NCI-H146 (cell line): ENCODE data around the gene LOXL3.
"Not testable (repeated sequence)": the region's sequence is repeated elsewhere in the genome, so short reads cannot be mapped to it uniquely, and the experiment has no call there.

Source experiments
- DNase-seq: peaks from one replicate; lab custom pipeline; 2025; lab: John Stamatoyannopoulos, UW

LOXL3 gene

DNA sequence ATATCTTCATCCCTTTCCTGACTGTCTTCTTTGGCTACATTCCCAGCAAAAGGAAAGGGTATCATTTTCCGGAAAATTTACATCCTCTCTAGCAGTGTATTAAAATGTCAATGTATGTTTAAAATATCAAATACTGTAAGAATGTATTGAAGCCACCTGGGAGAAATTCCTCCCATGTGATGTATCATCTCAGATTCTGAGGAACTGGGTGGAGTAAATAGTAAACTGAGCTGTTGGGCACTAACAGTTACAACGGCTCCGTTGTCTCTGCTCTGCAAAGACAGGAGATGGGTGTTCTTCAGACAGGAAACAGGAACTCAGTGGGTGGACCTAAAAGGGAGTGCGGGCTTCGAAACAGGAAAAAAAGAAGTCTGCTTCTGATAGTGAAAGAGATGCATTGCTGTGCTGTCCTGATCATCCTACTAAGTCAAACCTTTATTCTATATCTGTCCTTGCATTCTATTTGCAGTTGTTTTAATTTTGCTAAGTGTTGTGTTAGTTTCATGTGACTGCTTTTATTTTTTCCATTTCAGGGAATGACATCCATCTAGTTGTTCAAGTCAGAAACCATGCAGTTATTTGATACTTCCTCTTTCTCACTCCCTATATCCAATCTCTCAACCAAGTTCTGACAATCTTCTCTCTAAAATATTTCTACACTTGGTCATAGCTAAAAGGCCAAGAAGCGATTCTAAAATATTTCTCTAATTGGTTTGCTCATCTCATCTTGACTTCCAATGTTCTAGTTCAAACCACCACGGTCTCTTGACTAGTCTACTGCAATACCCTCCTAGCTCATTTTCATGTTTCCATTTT, 20.2 kb upstream of the LOXL3 start:
- no peak for DNase-seq

DNA sequence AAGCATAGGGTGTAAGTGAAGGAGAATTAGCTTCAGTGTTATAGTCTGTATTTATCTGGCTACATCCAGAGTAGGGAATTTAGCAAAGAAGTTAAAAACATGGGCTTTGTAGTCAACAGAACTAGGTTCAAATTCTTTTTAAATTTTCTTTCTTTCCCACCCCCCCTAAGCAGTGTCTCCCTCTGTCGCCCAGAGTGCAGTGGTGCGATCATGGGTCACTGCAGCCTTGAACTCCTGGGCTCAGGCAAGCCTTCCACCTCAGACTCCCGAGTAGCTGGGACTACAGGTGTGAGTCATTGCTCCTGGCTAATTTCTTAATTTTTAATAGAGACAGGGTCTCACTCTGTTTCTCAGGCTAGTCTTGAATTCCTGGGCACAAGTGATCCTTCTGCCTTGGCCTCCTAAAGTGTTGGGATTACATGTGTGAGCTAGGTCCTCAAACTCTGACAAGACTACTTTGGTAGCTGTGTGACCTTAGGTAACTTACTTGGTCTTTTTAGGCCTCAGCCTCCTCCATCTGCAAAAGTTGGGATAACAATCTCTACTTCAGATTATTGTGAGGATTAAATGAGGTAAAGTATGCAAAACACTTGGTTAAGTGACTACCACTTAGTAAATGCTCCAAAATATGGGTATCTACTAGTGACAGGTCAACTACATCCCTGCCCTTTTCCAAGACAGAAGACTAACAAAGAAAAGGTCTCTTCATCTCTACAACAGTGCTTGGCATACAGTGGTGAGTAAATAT, 18.6 kb upstream of the LOXL3 start:
- no peak for DNase-seq

DNA sequence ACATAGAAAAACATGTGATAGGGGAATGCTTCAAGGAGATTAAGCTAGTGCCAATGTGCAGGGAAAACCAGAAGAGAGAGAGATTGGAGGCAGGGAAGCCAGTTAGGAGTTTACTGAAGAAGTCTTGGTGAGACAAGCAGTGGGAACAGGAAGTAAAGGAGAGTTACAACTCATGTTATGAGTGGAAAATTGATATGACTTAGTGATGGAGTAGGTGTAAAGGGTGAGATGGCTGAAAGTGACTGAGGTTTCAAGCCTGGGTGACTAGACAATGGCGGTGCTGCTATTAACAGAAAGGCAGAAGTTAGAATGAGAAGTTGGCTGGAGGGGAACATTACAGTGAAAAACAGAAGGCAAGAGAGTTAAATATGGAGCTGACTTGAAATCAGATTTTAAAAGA, 17.3 kb upstream of the LOXL3 start:
- no peak for DNase-seq

DNA sequence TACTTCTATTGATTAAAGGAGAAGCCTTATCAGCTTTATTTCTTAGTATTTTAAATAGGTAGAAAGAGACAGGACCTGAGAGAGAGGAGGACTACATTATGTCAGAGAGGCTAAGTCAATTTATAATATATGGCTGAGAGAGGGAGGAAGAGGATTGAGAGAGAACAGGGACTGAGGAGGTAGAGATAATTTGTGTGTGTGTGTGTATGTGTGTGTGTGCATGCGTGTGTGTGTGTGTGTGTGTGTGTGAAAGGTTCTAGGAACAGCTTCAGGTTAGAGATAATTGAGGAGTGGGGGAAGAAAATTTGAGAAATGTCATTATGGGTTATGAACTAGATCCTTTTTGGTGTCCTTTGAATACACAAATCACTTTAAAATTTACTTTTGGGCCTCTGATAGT, 15.9 kb upstream of the LOXL3 start:
- no peak for DNase-seq

DNA sequence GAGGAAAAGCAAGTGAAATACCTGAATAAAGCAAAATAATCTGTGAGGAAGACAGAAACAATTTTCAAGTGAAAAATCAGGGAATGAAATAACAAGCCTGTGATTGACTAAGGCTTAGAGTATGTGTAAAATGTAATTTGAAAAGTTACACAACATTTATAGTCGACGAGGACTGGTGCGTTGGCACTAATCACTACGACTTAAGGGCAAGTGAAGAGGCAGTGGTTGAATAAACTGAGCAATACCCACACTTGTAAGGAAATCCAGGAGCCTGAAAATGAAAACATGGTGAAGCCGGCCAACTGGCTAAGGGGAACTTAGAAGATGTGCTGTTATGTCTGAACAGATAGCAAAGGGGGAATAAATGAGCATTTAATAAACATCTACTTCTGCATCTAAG, 14.1 kb upstream of the LOXL3 start:
- DNase-seq, result no peak

DNA sequence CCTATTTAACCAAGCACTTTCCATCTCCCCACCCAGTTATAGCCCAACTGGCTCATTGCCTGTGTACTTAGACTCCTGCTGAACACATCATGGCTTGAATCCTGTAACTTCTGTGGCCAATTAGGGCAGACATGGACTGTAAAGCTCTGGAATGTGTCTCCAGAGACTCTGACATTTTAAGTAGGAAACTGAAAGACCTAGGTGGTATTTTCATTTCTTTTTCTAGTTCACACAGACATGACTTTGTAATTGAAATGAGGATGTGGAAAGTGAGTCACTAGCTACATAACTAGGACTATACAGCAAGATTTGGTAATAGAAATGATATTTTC, 13.0 kb upstream of the LOXL3 start:
- no peak for DNase-seq

DNA sequence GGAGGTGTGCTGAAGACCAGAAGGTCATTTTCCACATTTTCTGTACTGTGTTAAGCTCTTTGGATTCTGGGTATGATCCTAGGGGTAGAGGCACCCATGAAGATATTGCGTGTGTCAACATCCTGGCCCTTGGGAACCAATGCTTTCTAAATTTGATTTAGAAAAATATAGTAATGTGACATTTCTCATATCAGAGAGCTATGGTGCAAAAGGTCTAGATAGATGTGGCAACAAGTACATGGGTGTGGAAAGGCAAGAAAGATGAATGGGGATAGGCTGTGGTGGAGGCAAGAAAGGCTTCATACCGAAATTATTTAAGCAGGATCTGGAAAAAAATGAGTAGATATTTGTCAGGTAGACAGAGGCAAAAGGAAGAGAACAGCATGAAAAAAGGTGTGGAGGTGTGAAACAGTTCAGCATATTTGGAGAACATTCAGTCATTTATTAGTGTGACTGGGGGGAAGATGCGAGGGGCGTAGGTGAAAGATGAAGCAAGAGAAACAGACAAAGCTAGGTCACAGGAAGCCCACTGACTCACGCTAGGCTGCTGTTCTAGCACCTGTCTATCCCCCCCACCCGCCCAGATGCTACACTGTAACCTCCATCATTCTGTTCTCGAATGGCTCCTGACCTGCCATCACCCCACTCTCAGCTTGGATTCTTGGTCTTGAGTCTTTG, 12.5 kb upstream of the LOXL3 start:
- DNase-seq, result no peak

DNA sequence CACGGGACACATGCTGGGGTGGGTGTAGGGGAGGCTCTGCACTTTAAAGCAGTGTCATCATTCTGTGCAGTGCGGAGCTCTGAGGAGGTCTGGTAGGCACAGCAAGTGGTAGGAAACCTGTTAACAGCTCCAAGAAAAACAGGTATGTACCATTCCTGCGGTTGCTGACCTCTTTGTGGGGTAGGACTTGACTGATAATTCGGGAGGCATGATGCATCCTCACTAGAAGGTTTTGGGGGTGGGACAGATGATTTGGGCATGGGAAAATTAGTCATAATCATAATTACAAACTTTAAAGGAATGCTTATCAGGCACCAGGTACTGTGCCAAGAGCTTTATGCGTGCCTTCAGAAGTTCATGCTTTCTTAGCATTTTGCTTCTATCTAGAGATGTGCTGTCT, 10.5 kb upstream of the LOXL3 start:
- DNase-seq, result no peak

DNA sequence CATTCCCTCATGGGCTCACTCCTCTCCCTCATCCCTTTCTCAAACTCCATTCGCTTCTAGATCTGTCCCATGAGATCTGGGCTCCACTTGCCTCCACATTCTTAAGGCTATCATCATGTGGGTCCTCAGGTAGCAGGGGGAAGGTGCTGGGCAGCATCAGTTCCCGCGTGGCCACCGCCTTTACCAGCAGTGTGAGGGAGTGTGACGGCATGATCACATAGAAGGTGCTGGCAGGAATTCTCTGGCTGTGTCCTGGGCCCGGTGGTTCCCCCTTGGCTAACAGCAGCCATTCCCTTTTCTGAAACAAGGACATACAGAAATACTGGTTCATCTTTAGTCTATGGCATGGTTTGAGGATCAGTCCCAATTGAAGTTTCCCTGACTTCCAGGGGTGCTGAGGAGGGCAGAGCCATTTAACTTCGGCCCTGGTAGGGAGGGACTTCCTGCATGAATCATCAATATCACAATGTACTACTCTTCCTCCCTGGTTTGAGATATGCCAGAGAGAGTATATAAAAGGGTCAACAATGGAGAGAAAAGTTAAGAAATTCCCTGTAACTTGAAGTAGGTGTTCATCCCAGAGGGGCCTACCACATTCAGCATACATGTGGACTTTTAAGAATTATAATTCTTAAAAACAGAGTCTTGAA, 8.5 kb upstream of the LOXL3 start:
- DNase-seq, result no peak

DNA sequence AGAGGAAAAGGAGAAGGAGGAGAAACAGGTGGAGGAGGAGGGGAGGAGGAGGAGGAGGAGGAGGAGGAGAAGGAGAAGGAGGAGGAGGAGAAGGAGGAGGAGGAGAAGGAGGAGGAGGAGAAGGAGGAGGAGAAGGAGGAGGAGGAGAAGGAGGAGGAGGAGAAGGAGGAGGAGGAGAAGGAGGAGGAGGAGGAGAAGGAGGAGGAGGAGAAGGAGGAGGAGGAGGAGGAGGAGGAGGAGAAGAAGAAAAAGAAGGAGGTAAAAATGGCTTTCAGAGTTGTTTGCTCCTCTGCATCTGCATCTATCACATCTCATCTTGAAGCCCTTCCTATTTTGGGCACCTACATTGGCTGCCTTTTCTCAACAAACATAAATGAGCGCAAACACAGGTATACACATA, 7.3 kb upstream of the LOXL3 start:
- not testable (repeated sequence) for DNase-seq

DNA sequence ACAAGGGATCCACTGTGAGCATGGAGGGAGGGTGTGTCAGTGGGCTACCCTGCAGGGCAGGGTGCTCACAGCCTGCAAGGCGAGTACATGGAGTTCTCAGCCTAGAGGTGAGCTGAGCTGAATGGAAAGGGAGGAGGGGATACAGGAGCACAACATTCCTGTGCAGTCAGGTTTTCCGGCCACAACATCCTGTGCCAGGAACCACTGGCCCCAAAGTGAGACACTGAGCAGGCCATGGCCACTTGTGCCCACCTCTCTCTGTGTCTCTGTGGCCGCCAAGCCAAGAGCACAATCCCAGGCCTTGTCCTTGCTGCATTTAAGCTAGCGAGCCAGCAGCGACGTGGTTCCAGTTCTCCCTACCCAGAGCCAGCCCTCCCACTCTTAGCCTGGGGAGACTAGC, 6.8 kb upstream of the LOXL3 start:
- no peak for DNase-seq

DNA sequence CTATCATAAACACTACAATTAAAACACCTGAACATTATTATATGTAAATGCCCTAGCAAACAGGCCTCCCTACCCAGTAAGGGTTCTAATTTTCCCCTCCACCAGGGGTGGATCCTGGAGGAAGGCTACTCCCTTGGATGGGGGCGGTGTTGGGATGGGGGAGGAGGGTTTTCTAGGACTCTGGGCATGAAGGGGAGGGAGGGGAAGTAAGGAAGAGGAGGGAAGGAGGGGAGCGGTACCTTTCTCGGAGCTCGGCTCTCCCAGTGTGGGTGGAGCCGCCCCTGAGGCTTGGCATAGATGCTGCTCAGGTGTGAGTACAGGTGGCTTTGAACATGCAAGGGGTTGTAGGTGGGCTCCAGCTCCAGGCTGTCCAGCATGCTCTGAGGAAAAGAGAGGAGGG, 6.2 kb upstream of the LOXL3 start:
- DNase-seq, result peak; percentile 54

DNA sequence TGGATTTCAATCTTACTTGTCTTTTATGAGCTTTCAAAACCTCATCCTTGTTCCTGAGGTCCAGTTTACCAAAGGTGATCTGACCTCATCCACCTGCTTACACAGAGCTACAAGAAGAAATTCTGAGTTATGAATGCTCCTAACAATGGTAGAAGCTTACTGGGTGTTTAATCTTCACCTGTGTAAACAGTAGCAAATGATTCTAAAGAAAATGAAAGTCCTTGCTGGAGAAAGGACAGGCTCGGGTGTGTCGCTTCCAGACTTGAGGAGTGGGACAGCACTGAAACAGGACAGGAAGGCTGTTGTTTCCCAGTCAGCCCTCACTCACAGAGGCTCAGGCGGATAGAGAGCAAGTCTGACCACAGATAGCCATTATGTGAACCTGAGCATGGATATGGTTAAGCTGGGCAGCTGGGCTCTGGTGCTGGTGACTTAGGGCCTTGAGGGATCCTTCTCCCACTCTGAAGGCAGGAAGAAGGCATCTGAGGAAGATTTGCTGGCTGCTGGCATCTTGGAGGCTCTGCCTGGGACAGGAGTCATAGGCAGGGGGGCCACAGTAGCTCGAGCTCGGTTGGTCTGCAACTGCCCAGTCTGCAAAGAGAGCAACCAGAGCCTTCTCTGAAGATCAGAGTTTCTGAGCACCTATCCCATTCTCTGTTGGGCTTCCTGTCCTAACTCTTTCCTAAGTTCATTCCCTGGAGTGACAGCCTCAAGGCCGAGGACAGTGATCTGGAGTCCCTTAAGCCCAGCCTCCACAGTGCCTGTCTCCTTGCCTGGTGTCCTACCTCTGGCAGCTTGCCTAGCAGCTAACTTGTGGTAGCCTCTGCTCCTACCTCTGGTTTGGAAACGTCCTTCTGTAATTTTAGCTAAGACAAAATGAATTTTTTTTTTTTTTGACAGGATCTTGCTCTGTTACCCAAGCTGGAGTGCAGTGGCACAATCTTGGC, 4.8 kb upstream of the LOXL3 start:
- DNase-seq, result peak; percentile 50

DNA sequence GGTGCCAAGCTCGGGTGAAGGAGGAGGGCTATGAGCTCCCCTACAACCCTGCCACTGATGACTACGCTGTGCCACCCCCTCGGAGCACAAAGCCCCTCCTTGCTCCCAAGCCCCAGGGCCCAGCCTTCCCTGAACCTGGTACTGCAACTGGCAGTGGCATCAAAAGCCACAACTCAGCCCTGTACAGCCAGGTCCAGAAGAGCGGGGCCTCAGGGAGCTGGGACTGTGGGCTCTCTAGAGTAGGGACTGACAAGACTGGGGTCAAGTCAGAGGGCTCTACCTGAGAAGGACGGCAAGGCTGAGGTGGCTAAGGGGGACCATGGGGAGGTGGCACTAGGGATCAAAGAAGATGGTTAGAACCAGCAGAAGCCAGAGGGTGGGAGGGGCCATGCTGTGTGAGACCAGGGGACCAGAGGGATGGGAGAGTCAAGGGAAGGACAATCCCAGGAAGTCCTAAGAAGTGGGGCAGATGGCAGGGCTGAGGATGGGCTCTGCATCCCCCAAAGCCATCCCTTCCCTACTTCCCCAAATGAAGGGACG, 3.2 kb upstream of the LOXL3 start:
- DNase-seq, result no peak

DNA sequence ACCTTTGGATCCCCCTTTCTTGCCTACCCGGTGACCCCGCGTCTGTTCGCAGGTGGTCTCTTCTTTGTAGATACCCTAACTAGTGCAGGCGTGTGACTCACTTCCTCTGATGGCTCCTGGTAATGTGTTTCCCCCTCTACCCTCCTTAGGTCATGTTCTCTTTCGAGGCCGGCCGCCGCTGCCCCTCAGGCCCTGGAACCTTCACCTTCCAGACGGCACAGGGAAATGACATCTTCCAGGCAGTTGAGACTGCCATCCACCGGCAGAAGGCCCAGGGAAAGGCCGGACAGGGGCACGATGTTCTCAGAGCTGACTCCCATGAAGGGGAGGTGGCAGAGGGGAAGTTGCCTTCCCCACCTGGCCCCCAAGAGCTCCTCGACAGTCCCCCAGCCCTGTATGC, 2.4 kb upstream of the LOXL3 start:
- DNase-seq, result no peak

DNA sequence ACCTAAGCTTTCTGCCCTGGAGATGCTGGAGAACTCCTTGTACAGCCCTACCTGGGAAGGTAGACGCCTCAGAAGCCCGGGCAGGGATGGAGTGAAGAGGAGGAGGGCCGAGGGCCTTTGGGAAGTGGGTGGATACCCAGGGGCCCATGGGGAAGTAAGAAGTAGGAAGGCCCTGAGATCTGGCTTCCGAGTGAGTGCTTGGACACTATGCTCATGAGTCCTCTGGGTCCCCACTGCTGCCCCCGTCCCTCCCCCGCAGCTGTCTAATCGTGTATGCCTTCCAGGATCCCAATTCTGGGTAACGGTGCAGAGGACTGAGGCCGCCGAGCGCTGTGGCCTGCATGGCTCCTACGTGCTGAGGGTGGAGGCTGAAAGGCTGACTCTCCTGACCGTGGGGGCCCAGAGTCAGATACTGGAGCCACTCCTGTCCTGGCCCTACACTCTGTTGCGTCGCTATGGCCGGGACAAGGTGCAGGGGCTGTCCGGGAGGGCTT, 1.9 kb upstream of the LOXL3 start:
- no peak for DNase-seq

DNA sequence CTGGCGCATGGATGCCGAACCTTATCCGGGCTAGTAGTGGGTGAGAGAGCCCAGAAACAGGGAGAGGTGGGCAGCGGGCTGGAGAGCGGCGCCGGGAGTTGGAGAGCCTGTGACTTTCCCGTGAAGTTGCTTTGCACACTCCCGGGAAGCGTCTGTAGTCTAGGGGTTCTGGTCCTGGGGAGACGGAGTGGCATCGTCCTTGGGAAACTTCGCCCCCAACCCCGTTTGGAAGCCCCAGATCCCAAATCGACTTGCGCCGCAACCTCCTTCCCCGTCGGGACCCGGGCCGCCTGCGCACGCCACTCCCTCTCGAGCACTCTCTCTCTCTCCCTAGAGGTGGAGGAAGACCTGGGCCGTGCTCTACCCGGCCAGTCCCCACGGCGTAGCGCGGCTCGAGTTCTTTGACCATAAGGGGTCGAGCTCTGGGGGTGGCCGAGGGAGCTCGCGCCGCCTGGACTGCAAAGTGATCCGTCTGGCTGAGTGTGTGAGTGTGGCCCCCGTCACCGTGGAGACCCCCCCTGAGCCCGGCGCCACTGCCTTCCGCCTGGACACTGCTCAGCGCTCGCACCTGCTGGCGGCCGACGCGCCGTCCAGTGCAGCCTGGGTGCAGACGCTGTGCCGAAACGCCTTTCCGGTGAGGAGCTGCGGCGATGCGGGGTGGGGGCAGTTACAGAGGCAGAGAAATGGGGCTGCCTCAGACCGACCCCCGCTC, 1.2 kb upstream of the LOXL3 start:
- DNase-seq, result no peak

DNA sequence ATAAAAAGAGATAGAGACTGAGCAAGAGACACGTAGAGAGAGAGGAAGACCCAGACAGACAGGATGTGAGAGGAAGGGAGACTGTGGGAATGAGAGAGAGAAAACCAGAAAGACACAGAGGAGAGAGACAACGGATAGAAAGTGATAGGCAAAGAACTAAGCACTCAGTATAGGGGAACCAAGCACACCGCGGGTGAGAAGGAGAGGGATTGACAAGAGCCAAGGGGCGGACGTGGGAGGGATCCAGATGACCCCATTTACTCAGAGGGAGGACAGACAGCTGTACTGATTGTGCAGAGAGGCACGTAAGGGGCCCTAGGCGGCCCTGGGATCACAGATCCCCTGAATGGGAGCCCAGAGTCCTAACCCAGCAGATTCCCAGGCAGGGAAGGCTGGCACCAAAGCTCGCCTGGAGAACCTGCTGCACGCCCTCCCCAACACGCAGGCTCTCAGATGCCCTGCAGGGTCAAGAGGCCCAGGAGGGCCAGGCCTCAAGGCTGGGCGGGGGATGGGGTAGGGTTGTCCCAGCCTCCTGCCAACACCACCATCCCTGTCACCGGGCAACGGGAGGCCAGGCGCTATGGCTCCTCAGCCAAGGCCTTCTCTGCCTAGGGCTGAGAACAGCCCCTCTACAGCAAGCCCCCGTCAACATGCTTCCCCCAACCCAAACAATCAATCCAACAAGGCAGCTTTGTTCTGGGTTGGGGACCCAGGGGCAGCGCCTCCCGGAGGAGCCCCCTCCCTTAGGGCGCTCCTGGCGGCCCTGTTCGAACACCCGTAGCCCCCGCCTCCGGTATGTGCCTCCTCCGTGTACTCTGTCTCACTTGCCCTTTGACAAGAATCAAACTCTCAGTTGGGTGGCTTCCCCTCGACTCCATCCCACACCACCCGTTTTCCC, 579 bp downstream of the LOXL3 start:
- peak; percentile 52 for DNase-seq
